Germinal center (tissue), 1 donor: ENCODE results near the gene SLC25A21.

ENCODE experiments used
- DNase-seq: peaks from one replicate; pipeline ENCODE4 v3.0.0; 2012; ENCODE audit warnings: mixed read lengths, low spot score

SLC25A21 gene

DNA sequence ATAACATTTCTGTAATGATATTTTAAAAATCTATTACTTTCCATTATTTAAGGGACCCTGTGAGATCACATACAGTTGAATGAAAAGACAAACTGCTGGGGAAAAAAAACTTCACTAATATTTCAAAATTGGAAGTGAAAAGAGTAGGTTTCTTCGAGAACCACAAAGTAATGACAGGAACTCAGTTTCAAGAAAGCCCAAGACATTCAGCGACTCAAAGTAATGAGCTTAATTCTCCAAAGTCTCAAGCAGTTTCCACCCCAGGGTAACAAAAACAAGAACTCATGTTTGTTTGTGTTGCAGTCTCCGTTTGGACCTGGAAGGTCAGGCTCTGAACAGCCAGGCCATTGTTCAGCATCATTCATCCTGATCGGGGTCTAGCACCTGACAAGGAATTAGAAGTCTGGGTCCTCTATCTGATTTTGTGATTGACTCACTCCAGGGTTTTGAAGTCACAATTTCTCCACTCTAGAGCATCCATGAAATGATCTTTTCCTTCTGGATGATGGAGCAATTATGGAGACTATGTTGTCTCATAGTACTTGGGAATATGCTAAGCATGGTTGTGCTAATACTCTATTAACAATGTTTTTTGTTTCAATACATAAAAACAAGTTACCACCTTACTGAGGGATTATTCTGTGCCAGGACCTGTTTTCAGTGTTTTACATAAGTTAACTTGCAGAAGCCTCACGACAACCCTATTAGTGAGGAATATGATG, 126.9 kb downstream of the SLC25A21 start:
- DNase-seq, result no peak

DNA sequence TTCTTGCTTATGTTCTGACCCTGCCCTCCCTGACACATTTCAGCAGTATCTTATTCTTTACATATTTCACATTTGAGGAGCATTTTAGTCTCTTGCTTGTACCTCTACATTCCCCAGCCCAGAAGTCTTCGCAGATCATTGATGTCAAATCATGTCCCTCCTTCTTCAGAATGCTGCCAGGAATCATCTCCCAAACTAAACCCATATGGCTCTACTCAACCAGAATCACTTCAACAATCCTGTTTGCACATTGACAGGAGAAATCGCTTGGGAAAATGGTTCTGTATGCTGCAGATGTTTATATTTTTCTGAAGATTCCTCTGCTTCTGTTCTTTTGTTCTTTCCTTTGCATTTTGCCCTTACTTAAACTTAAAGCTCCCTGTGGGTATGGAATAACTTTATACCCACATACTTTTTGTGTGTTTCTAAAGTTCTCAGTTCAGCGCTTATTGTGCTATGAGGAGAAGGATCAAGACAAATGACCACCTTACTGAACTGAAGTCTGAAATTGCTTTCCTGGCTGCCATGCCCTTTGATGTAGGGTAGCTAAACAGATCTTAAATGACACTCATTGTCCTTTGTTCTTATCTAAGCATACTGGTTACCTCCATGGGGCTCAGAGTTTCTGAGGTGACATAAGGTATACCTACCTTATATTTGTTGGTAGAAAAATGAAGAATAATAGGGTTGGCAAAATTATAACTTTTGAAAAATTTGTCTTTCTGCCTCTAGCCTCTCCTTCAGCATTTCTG, 134.6 kb downstream of the SLC25A21 start:
- DNase-seq, result no peak

DNA sequence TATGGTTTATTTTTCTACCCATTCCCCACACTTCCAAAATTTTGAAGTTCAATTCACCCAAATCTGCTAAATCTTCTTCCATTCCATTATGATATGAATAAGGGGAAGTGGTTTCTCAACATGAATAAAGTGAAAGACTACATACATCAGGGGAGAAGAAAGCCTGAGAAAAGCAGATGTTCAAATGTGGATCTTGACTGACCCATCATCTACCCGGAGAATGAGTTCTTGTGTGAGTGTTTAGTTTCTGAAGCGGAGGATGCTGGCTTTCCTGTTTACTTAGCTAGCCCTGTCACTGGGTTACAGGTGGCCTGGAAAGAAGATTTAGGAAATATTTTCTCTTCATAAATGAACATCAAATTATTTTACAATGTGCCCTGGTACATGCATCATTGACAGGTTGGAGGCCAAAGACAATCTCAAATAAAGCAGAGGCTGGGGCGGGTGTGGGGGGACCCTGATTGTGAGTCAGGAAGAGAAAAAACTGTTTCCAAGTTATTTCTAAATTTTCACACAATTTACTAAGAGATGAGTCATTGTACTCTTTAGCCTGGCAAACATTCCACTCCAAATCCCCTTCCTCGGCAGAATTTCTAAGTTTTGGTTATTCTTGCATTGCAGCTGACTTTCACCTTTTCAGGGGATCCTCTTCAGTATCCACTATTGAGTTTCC, 135.6 kb downstream of the SLC25A21 start:
- no peak for DNase-seq

DNA sequence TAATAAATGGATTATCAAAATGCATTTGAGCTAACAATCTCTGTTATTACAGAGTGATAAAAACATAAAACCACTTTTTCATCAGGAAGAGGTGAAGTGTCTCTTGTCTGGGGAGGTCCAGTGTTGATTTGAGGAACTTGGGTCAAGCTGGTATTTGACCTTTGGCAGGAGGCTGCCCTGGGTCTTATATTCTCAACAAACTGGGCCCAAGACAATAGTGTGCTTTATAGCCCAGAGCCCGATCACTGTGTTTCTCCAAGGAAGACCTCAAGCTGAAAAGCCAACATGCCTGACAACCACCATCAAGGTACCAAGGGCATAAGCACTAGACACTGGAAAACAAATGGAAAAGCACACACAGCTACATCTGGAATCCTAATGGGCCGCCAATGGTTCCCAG, 137.0 kb downstream of the SLC25A21 start:
- no peak for DNase-seq

DNA sequence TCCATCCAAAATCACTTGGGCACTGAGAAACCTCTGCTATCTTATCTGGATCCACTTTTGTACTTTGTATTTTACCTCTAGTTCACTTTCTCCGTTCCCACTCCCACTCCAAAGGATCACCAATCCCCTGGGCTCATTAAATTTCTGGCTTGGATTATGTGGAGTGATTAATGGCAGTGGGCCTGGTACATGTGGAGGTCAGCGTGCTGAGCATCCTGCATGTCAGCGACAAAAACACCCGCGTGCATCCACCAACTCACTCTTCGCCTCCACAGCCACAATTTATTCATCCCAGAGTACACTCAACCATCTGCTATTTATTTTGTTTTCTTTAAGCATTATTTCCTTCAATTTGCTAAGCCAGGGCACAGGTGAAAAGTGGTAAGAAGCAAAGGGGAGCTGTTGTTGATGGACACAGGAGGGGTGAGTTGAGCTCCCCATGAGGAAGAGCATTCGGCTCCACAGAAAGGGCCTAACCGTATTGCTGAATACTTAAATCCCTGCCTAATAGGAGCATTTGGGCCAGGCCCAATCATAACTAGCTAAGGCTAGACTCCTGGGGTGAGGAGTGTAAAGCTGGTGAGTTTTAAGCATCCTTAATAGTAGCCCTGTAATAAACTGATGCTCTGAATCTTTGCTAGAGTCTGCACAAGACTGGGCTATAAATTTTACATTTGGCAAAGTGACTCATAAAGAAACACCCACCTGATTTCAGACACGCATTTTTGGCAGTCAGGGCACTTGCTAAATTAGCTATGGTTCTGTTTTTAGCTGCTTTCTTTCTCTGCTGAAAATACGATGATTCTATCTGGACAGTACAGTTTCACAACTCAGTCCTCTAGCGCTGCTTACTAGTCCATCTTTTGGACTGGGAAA, 137.8 kb downstream of the SLC25A21 start:
- no peak for DNase-seq

DNA sequence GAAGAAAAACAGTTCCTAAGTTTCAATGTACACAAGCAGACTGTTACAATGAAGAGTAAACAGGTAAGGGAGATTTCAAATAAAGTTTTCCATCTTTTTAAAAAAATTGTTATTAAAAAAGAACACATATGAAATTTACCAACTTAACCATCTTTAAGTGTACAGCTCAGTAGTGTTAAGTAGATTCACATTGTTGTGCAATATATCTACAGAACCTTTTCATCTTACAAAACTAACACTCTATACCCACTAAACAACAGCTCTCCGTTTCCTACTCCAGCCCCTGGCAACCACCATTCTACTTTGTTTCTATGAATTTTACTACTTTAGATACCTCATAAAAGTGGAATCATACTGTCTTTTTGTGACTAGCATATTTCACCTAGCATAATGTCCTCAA, 139.5 kb downstream of the SLC25A21 start:
- no peak for DNase-seq

DNA sequence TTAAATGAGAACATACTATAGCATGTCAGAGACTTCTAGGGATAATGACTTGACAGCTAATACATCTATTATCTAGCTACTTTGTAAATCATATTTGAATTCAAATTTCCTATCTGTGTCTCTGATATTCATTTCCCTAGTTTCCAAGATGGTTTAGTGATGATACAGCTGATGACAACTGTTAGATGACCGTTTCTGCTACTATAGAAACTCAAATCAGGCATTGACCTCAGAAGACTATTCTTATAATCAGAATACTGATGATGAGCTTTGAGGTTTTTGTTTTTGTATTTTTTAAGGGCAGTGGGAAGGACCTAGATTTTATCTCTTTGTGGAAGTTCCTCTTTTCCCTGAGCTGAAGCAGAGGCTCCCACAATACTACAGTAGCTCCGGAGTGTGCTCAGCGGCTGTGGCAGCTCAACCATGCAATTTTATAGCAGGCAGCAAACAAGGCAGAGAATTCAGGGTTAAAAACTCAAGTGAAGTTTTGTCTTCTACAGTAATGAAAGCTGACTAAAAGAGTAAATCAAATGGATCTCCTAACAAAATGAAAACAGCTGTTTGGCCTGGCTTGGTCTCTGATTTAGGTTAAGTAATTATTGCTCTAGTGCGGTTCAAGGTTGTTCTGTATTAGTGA, 145.1 kb downstream of the SLC25A21 start:
- no peak for DNase-seq

DNA sequence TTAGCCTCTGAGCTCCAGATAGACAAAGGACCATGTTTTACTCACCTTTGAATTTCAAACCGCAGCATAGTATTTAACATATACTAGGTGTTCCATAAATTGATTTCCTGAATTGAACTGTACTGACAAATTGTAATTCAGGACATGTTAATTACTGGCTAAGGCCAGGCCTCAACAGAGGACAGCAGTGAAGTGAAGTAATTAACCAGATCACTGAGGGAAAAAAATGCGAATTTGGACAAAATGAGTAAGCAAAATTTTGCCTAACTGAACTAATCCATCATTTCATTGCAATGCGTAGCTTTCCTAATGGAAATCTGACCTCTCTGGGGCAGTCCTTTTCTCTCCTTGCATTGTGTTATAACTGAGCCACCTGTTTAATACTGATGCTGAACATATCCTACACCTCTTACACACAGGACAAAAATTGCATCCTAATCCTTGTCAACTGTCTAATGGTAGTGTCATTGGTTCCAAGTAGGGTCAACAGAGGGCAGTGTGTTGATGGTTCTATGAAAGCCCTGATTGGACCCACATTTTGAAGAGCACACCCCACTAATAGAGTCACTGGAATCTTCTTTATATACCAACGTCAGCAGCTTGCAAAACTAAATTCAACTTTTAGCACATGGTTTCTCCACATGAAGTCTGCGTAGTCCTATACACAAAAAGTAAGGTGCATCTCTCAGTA, 148.4 kb downstream of the SLC25A21 start:
- DNase-seq, result no peak

DNA sequence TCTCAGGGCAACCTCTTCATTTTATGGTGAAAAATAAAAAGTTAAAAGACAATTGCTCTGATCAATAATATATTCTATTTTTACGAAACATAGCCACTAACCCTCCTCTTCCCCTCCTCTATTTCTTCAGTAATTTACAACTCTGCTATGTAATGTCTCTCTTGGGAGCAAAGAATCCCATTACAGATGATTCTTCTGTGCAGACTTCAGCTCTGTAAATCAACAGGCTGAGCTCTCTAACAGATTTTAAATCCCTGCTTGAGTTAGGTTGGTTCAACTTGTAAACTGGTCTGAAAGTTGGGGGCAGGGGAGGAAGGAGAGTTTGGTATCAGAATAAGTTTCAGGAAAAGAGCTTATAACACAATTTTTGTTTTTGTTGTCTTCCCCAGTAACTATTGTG, 151.0 kb downstream of the SLC25A21 start:
- DNase-seq, result no peak

DNA sequence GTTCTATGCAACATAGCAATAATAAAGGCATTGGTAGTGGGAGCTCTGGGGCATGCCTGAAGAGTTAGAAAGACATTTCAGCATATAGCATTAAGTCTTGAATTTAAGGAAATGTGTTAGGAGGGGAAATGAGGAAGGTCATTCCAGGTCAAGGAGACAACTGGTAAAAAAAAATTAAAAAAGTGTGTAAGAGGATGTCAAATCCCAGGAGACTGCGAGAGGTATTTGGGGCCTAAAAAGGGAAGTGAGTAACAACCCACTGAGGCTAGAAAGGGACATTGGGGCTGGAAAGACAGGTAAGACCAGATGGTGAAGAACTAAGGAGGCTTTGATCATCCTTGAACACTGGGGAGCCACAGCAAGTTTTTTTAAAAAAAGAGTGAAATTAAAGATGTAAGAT, 152.9 kb downstream of the SLC25A21 start:
- DNase-seq, result no peak

DNA sequence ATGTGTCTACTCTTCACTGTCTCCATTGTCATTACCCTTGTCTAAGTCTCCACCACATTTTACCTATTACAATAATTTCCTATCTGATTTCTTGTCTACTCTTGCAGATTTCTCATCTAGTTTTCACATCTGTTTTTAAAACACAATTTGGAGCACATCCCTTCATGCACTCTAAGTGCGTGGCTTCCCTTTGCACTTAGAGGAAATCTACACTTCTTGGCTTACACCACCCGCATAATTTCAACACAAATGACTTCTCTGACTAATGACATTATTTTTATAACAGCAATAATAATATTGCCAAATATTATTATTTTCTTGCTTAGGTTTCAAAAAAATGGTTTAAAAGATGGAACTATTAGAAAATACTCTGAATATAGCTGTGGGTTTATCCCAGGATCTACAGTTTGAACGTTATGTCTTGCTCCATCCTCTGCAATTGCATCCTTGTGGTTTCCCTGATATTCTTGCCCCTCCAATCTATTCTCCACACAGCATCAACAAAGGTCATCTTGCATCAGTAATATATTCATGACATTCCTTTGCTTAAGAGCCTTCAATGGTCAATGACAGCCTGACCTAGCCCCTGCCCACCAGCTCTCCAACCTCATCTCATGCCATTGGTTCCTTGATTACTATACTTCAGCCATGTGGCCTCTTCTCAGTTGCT, 153.7 kb downstream of the SLC25A21 start:
- no peak for DNase-seq

DNA sequence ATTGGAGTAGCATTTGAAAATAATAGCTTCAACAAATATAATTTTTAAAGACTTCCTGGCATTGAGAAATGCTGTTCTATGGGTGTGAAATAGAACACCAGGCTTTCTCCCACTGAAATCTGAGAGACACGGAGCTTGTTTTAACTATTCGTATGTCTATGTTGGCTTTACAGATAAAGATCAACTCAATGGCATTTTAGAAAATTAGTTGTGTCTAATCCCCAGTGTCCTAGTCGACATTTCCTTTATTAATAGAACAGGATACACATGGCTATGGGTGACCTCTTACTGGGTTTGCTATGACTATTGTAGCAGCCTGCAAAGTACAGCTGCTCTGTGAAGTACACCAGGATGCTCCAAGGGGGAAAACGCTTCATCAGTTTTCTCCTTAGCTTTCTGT, 159.3 kb downstream of the SLC25A21 start:
- no peak for DNase-seq

DNA sequence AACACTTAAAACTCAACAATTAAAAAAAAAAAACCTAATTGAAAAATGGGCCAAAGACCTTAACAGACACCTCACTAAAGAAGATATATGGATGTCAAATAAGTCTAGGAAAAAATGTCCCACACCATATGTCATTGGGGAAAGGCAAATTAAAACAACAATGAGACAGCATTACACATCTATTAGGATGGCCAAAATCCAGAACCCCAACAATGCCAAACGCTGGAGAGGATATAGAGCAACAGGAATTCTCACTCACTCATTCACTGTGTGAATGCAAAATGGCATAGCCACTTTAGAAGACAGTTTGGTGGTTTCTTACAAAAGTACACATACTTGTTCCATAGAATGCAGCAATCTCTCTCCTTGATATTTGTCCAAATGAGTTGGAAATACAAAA, 173.7 kb downstream of the SLC25A21 start:
- DNase-seq, result no peak

DNA sequence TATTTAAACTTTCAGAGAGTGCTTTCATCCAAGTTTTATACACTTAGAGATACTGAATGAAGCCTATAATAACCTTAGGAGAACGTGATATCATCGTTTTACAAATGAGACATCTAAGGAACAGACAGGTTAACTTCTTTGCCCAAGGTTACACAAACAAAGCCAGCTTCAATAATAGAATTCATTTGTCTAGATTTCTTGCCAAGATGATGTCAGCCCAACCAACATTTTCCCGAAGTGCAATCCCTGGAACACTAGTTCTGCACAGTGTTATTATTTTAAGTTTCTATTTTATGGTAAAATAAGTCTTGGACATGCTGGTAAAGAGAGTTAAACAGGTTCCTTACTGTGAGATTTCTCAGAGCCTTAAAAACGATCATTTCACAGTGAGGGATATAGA, 174.6 kb downstream of the SLC25A21 start:
- DNase-seq, result no peak

DNA sequence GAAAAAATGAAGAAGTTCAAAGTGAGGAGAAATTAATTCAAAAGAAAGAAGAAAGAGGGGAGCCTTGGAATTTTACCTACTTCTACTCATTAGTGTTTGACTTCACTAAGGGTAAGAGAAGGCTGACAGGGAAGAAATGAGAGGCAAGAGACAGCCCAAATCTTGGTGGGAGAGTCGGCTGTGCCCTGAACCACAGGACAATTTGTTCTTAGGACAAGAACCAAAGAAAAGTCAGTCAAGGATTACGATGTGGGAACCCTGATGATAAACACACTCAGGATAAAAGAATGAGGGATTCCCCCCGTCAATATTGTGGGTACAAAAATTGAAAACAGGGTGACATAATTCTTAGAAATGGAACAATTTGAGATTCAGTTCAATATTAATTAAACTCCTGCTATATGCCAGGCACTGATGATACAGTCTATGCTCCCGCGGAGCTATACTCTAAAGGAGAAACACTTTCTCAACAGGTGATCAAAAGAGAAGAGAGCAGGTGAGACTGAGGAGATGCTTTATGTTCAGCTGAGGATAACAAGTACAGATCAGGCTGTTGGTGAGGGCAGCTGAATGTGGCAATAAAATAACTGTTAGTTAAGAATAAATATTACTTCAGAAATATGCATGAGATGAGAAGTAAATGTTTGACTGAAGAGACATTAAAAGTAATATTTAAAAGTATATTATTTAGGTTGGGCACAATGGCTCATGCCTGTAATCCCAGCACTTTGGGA, 175.4 kb downstream of the SLC25A21 start:
- no peak for DNase-seq

DNA sequence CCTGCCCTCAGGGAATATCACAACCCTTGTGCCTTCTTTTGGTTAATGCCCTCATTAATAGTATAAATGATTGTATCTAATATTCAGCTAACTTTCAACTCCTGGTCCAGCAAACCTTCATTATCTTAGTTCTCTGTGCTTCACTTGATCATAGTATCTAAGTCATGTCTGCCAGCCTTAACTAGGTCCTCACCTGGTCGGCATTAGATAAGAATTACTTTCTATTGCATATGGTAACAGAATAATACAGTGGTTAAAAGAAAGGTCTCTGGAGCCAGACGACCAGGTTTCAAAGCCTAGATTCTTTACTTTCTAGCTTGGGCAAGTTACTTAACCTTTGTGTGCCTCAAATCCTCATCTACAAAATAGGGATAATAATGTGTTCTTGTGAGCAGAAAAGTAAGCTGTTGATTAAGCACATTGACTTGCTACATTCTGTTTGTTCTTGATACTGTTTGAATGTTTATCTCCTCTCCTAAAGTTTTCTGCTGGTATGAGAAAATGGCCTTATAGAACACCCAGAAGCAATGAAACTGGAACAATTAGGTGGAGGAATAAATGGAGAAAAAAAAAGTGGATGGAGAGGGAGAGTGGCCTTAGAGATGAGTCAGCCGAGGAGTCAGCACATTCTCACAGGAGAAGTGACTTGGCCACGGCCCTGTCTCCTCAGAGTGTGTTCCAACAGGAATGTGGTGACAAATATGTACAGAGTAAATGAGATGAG, 176.1 kb downstream of the SLC25A21 start:
- DNase-seq, result no peak

DNA sequence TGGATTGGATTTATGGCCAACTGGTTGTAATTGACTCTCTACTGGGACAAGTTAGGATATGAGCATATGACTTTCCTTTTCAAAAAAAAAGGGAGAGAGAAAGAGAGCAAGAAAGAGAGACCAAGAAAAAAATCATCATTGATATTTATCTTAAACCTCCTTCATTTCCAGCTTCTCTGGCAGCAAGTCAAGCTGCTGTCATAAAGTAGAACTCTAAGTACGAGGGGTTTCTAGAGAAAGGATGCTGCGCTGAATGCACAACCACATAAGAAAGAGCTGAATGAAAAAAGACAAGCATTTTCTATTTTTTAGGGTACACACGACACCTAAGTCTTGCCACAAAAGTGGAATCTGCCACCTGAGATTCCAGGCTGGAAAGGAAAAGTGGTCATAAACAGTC, 182.6 kb downstream of the SLC25A21 start:
- no peak for DNase-seq

DNA sequence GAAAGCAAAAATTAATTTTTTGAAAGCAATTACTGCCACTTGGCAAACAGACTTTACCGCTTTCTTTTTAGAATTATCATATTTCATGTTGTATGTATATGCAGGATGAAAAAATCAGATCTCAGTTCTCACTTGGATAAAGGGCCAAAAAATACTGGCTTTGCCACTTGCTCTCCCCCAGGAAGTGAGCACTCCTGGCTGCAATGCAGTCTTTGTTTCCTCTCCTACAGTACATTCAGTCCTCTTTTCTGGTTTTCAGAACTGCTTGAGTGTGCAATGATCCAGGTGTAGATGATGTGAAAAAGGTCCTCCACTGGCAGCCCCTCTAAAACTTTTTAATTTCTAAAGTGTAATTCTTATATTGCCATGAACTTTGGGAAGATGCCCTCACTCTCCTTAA, 183.4 kb downstream of the SLC25A21 start:
- DNase-seq, result no peak

DNA sequence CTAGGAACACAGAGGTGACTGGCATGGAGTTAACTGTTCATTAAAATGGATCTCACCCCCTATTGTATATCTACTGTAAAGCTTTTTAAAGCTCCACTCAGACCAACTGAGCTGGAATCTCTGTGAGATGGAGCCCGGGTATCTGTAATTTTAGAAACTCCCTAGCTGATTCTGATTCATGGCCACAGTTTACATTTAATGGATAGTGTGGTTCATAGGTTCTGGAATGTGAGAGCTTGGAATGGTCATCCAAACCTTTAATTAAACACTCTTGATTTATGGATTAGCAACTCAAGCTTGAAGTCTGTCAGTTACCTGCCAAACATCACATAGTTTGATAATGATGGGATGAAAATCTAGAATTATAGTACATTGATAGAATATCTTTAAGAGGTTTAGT, 183.8 kb downstream of the SLC25A21 start:
- DNase-seq, result no peak
